Measurements from ENCODE around the gene CYP2A13.

DNA sequence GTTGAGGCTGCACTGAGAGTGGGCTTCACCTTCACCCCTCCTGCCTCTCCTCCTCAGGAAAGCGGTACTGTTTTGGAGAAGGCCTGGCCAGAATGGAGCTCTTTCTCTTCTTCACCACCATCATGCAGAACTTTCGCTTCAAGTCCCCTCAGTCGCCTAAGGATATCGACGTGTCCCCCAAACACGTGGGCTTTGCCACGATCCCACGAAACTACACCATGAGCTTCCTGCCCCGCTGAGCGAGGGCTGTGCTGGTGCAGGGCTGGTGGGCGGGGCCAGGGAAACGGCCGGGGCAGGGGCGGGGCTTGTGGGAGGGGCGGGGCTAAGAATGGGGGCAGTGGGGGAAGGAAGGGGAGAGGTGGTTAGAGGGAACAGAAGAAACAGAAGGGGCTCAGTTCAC is 7.5 kb downstream of the CYP2A13 start:
- TF ChIP-seq TCF12 (IDR thresholded peaks at IDR 0.05; ENCODE audit: low read depth) (no peak), CEBPB (IDR thresholded peaks at IDR 0.05) (no peak), CREB1 (IDR thresholded peaks at IDR 0.05; ENCODE audit: low read depth) (no peak), EP300 (IDR thresholded peaks at IDR 0.05; ENCODE audit: borderline replicate concordance) (no peak), FOXM1 (IDR thresholded peaks at IDR 0.05; ENCODE audit: borderline replicate concordance, low read depth) (no peak), ZBTB7A (IDR thresholded peaks at IDR 0.05; ENCODE audit: low read depth) (no peak), TEAD4 (IDR thresholded peaks at IDR 0.05) (no peak), YY1 (IDR thresholded peaks at IDR 0.05; ENCODE audit: low read depth) (no peak), NFIC (IDR thresholded peaks at IDR 0.05) (no peak), TAF1 (IDR thresholded peaks at IDR 0.05; ENCODE audit: low read depth) (no peak), RAD21 (IDR thresholded peaks at IDR 0.05; ENCODE audit: low read depth) (no peak)
- TF ChIP-seq, protein P1, sequence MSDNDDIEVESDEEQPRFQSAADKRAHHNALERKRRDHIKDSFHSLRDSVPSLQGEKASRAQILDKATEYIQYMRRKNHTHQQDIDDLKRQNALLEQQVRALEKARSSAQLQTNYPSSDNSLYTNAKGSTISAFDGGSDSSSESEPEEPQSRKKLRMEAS (IDR thresholded peaks at IDR 0.05) = no peak
- TF ChIP-seq, protein P2, sequence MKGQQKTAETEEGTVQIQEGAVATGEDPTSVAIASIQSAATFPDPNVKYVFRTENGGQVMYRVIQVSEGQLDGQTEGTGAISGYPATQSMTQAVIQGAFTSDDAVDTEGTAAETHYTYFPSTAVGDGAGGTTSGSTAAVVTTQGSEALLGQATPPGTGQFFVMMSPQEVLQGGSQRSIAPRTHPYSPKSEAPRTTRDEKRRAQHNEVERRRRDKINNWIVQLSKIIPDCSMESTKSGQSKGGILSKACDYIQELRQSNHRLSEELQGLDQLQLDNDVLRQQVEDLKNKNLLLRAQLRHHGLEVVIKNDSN (IDR thresholded peaks at IDR 0.05) = no peak
- TF ChIP-seq, protein P3, sequence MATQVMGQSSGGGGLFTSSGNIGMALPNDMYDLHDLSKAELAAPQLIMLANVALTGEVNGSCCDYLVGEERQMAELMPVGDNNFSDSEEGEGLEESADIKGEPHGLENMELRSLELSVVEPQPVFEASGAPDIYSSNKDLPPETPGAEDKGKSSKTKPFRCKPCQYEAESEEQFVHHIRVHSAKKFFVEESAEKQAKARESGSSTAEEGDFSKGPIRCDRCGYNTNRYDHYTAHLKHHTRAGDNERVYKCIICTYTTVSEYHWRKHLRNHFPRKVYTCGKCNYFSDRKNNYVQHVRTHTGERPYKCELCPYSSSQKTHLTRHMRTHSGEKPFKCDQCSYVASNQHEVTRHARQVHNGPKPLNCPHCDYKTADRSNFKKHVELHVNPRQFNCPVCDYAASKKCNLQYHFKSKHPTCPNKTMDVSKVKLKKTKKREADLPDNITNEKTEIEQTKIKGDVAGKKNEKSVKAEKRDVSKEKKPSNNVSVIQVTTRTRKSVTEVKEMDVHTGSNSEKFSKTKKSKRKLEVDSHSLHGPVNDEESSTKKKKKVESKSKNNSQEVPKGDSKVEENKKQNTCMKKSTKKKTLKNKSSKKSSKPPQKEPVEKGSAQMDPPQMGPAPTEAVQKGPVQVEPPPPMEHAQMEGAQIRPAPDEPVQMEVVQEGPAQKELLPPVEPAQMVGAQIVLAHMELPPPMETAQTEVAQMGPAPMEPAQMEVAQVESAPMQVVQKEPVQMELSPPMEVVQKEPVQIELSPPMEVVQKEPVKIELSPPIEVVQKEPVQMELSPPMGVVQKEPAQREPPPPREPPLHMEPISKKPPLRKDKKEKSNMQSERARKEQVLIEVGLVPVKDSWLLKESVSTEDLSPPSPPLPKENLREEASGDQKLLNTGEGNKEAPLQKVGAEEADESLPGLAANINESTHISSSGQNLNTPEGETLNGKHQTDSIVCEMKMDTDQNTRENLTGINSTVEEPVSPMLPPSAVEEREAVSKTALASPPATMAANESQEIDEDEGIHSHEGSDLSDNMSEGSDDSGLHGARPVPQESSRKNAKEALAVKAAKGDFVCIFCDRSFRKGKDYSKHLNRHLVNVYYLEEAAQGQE (IDR thresholded peaks at IDR 0.05; ENCODE audit: low read depth) = no peak

Data from Ishikawa (cell line).